AG04450 (cell line): ENCODE measurements around the gene INPP5J. TPM values are rescaled to one million over a fixed set of nuclear protein-coding genes. Genes with fewer than 3 reads are reported as not detected.

ENCODE experiments used
- CTCF ChIA-PET: fragments of 300-600, 350-600 bp; formaldehyde crosslinking; extraction: SDS; loops from one replicate; lab custom pipeline; 2022; ENCODE audit warnings: antibody characterized with exemption, inconsistent platforms; lab: Charles Lee
- POLR2A ChIA-PET: fragments of 350-600 bp; formaldehyde crosslinking; extraction: SDS; loops from one replicate; lab custom pipeline; 2021; ENCODE audit warnings: antibody characterized with exemption, inconsistent platforms; lab: Yijun Ruan, JAX
- DNase-seq: peaks from one replicate; pipeline ENCODE4 v3.0.0-alpha.2; 2011; ENCODE audit warnings: low read depth, low spot score
- H3K27ac ChIP-seq: one replicate; pipeline ENCODE4 v1.5.1; 2012; ENCODE audit warnings: low read depth, low read length, control low read depth
- H3K27me3 ChIP-seq: one replicate; pipeline ENCODE4 v1.6.0; 2012; ENCODE audit warnings: low read length; ENCODE audit not compliant: control insufficient read depth, insufficient read depth
- H3K4me3 ChIP-seq: 2 replicates; pipeline ENCODE4 v1.5.1; 2011; ENCODE audit warnings: mild to moderate bottlenecking, low read depth, low read length, control low read depth
- H3K9me3 ChIP-seq: 2 replicates; pipeline ENCODE4 v1.5.1; 2012; ENCODE audit warnings: low read length; ENCODE audit not compliant: control insufficient read depth, insufficient read depth
- CTCF ChIP-seq: IDR thresholded peaks from 2 replicates; pipeline ENCODE4 v1.5.1; 2011; ENCODE audit warnings: low read depth, low read length, control low read depth, inconsistent platforms
- polyA plus RNA-seq: library from polyadenylated mRNA; depleted of rRNA; stranded (reverse); fragments of >200 nt; gene quantifications from 2 replicates; pipeline ENCODE4 v1.2.3, GENCODE V29; 2011

INPP5J gene
- polyA plus RNA-seq, 1 experiment = 0.91 TPM

- no peak for TF ChIP-seq CTCF
- H3K9me3 ChIP-seq = no peaks in the 10 kb centered on the region; the same call in 1 of the 2 replicates
- no peak overlapping the region for H3K4me3 ChIP-seq
- H3K27me3 ChIP-seq = no peaks in the 10 kb centered on the region
- no peak overlapping the region for H3K27ac ChIP-seq
- CTCF ChIA-PET = interaction anchor here (1.3 kb wide), 1 partner anchor 140 kb away, joined by 4 read pairs; no protein-coding TSS in a partner anchor
- DNase-seq = no peak
- POLR2A ChIA-PET = interaction anchor here (0.6 to 2.5 kb wide), 2 partner anchors 11 to 141 kb away, joined by 9 to 15 read pairs; no protein-coding TSS in a partner anchor
Measured at GRCh38 chr22:31091106-31091975, 31.4 kb upstream of the INPP5J start.

GRCh38 chr22:31092161-31092560 lies 30.6 kb upstream of the INPP5J start:
- CTCF ChIA-PET = interaction anchor here (1.2 kb wide), 1 partner anchor 15 kb away, joined by 3 read pairs; the partner anchor contains the start of gene SELENOM
- no peaks in the 10 kb centered on the region; the same call in 1 of the 2 replicates for H3K9me3 ChIP-seq
- POLR2A ChIA-PET = interaction anchor here (0.6 to 2.5 kb wide), 2 partner anchors 10 to 142 kb away, joined by 9 to 15 read pairs; no protein-coding TSS in a partner anchor
- DNase-seq = no peak
- no peak overlapping the region for H3K4me3 ChIP-seq
- no peaks in the 10 kb centered on the region for H3K27me3 ChIP-seq
- H3K27ac ChIP-seq = no peak overlapping the region
- TF ChIP-seq CTCF = no peak

GRCh38 chr22:31093086-31093850 lies 29.5 kb upstream of the INPP5J start:
- no peak for DNase-seq
- Histone ChIP-seq H3K27me3 (no peaks in the 10 kb centered on the region), H3K9me3 (no peaks in the 10 kb centered on the region; the same call in 1 of the 2 replicates), H3K4me3 (no peak overlapping the region), H3K27ac (no peak overlapping the region)
- CTCF ChIA-PET = interaction anchor here (1.1 to 1.2 kb wide), 2 partner anchors 14 to 179 kb away, joined by 3 read pairs; partner anchors contain the start of gene SELENOM
- no peak for TF ChIP-seq CTCF
- POLR2A ChIA-PET = interaction anchor here (2.5 kb wide), 1 partner anchor 9 kb away, joined by 15 read pairs; no protein-coding TSS in a partner anchor

GRCh38 chr22:31094021-31094551 lies 28.7 kb upstream of the INPP5J start:
- ChIA-PET CTCF (interaction anchor here (1.1 kb wide), 1 partner anchor 179 kb away, joined by 3 read pairs; no protein-coding TSS in a partner anchor), POLR2A (interaction anchor here (1.0 to 2.5 kb wide), 2 partner anchors 8 kb away, joined by 15 to 18 read pairs; no protein-coding TSS in a partner anchor)
- TF ChIP-seq CTCF = no peak
- Histone ChIP-seq H3K4me3 (no peak overlapping the region), H3K27me3 (no peaks in the 10 kb centered on the region), H3K9me3 (no peaks in the 10 kb centered on the region; the same call in 1 of the 2 replicates), H3K27ac (no peak overlapping the region)
- no peak for DNase-seq
